Uterus (tissue), 4 donors: ENCODE measurements around the gene SHISA5. TPM values are rescaled to one million over a fixed set of nuclear protein-coding genes. Genes with fewer than 3 reads are reported as not detected.

ENCODE experiments used
- DNase-seq, 2 donors: peaks; one replicate each; pipeline ENCODE4 v3.0.0-alpha.2; 2019 to 2020
- H3K27ac ChIP-seq, 2 donors: fragments of 200-600 bp; sonication (generic); 1 replicate in 1 of 2; 2 replicates in 1 of 2; pipeline ENCODE4 v1.5.1; 2016 to 2018
- H3K27me3 ChIP-seq, 2 donors: fragments of 200-600 bp; sonication (generic); one replicate each; pipeline ENCODE4 v1.5.1; 2018 to 2019; ENCODE audit warnings: control low read depth in 1 of 2
- H3K36me3 ChIP-seq, 2 donors: fragments of 200-600 bp; sonication (generic); one replicate each; pipeline ENCODE4 v1.5.1; 2019; ENCODE audit warnings: control low read depth in 1 of 2
- H3K4me1 ChIP-seq, 2 donors: fragments of 200-600 bp; sonication (generic); one replicate each; pipeline ENCODE4 v1.5.1; 2018 to 2019; ENCODE audit warnings: control low read depth in 1 of 2
- H3K4me3 ChIP-seq, 2 donors: fragments of 200-600 bp; sonication (generic); 1 replicate in 1 of 2; 2 replicates in 1 of 2; pipeline ENCODE4 v1.5.1; 2018 to 2019; ENCODE audit warnings: mild to moderate bottlenecking in 1 of 2
- H3K9me3 ChIP-seq, 2 donors: fragments of 200-600 bp; sonication (generic); one replicate each; pipeline ENCODE4 v1.5.1; 2019; ENCODE audit warnings: control low read depth in 1 of 2
- CTCF ChIP-seq, 4 experiments: fragments of 200-600 bp in 2 of 4; fragments of 450-650 bp in 2 of 4; sonication (generic) in 2 of 4; IDR thresholded peaks; one replicate each; pipeline ENCODE4 v1.5.1; 2016 to 2019; ENCODE audit warnings: antibody characterized with exemption in 4 of 4, mild to moderate bottlenecking in 2 of 4, moderate library complexity in 1 of 4
- POLR2A ChIP-seq, 2 donors: fragments of 450-650 bp; IDR thresholded peaks; one replicate each; pipeline ENCODE4 v1.6.1; 2016; ENCODE audit warnings: antibody characterized with exemption in 2 of 2, mild to moderate bottlenecking in 1 of 2, moderate library complexity in 1 of 2
- intact Hi-C: fragments of 100-400 bp; cut with DNase I; formaldehyde crosslinking; loops from one replicate; pipeline ENCODE4 v1.15.1; 2023; ENCODE audit warnings: low total_unique reads
- total RNA-seq, 4 donors: library from RNA; depleted of rRNA in 3 of 4; stranded (reverse); fragments of >200 nt in 3 of 4; gene quantifications; one replicate each; pipeline versions ENCODE4 v1.1.0 to v1.2.4, GENCODE V29; 2014 to 2023
- donor health status: DM: yes; HTN: yes; CAD: no.

The SHISA5 gene
- total RNA-seq, 4 donors from 2014 or later, result 52.4 to 210 (median 72.8) TPM

- TF ChIP-seq POLR2A (IDR thresholded peaks at IDR 0.05), result no peak
- peak; percentile 15 to 66 (median 40) for TF ChIP-seq CTCF (IDR thresholded peaks at IDR 0.05)
- H3K4me3 ChIP-seq, result no peak overlapping the region
These were observed 3.5 kb upstream of the SHISA5 start for GRCh38 chr3:48507256-48508061.

DNA sequence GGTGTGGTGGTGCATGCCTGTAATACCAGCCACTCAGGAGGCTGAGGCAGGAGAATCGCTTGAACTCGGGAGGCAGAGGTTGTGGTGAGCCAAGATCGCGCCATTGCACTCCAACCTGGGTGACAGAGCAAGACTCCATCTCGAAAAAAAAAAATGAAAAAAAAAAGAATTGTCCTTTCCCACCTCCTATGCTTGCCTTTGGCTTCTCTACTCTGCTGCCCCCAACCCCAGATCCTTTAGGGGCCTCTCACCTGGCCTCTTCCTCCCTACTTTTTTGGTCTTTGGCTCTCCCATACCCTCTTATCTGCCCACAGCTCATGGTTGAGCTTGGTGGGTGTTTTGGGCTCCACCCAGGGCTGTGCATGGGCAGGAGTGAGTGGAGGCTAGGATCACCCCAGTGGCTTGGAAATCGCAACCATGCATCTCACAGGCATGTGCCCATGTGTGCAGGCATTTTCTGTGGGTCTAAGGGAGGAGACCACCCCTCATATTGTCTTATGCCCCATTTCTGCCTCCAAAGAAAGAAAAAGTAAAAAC is 2.1 kb upstream of the SHISA5 start:
- no peaks in the 10 kb centered on the region for H3K4me1 ChIP-seq
- H3K9me3 ChIP-seq, result no peaks in the 10 kb centered on the region
- TF ChIP-seq CTCF (IDR thresholded peaks at IDR 0.05) (no peak), POLR2A (IDR thresholded peaks at IDR 0.05) (no peak)
- intact Hi-C loops, result no loop called here
- no peak overlapping the region for H3K4me3 ChIP-seq
- no peak overlapping the region for H3K27ac ChIP-seq
- no peaks in the 10 kb centered on the region for H3K27me3 ChIP-seq
- no peak for DNase-seq
- no peaks in the 10 kb centered on the region for H3K36me3 ChIP-seq

More at GRCh38 chr3:48507256-48508061, 3.5 kb upstream of the SHISA5 start:
- no peak overlapping the region for H3K27ac ChIP-seq
- H3K4me1 ChIP-seq, result no peaks in the 10 kb centered on the region
- intact Hi-C loops, result no loop called here
- no peaks in the 10 kb centered on the region for H3K27me3 ChIP-seq
- peak; percentile 32 to 37 for DNase-seq
- H3K9me3 ChIP-seq, result no peaks in the 10 kb centered on the region
- H3K36me3 ChIP-seq, result no peaks in the 10 kb centered on the region

DNA sequence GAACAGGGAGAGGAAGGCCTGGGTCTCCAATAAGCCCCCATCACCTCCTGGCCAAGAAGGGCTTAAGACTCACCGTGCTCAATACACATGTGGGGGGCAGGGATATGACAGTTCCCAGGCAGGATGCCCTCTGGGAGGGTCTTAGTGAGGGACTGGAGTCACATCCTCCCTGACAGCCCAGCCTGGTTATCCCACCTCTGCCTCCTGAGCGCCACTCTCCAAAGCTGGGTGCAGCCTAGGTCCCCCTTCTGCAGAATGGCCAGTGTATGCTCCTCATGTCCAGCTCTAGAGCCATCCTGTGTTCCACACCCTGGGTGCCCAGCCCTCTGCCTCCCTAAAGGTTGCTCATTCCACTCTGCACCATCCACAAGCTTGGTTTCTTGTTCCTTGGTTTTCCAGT is 1.2 kb upstream of the SHISA5 start:
- H3K36me3 ChIP-seq, result no peaks in the 10 kb centered on the region
- DNase-seq, result peak in 1 of 2 donors; percentile 26
- no peaks in the 10 kb centered on the region for H3K27me3 ChIP-seq
- no peaks in the 10 kb centered on the region for H3K4me1 ChIP-seq
- peak overlapping the region; percentile 94 to 97 for H3K27ac ChIP-seq
- TF ChIP-seq CTCF (IDR thresholded peaks at IDR 0.05) (no peak), POLR2A (IDR thresholded peaks at IDR 0.05) (no peak)
- H3K4me3 ChIP-seq, result no peak overlapping the region
- intact Hi-C loops, result no loop called here
- H3K9me3 ChIP-seq, result no peaks in the 10 kb centered on the region

GRCh38 chr3:48503401-48504050 is 448 bp downstream of the SHISA5 start:
- no peaks in the 10 kb centered on the region for H3K36me3 ChIP-seq
- intact Hi-C loops, result no loop called here
- no peaks in the 10 kb centered on the region for H3K4me1 ChIP-seq
- no peaks in the 10 kb centered on the region for H3K9me3 ChIP-seq
- H3K27ac ChIP-seq, result peak overlapping the region; percentile 94 to 97
- H3K4me3 ChIP-seq, result peak overlapping the region; percentile 65 to 69
- H3K27me3 ChIP-seq, result no peaks in the 10 kb centered on the region
- TF ChIP-seq POLR2A (IDR thresholded peaks at IDR 0.05), result no peak
- TF ChIP-seq CTCF (IDR thresholded peaks at IDR 0.05), result no peak
- peak; percentile 61 to 66 for DNase-seq

GRCh38 chr3:48502728-48503168 is 1.2 kb downstream of the SHISA5 start:
- Histone ChIP-seq H3K4me1 (no peaks in the 10 kb centered on the region), H3K27me3 (no peaks in the 10 kb centered on the region), H3K36me3 (no peaks in the 10 kb centered on the region), H3K27ac (peak overlapping the region; percentile 94 to 97), H3K4me3 (peak overlapping the region in 1 of 2 donors; percentile 69), H3K9me3 (no peaks in the 10 kb centered on the region)
- no peak for TF ChIP-seq CTCF (IDR thresholded peaks at IDR 0.05)
- intact Hi-C loops, result no loop called here
- DNase-seq, result peak; percentile 46 to 57
